Measurements from ENCODE around the gene ADCY1.

- TF ChIP-seq YY1 (IDR thresholded peaks at IDR 0.05; ENCODE audit: insufficient read depth, insufficient read length) (no peak), SUZ12 (IDR thresholded peaks at IDR 0.05; ENCODE audit: extremely low read depth, insufficient read depth, insufficient read length) (no peak)
Measured at GRCh38 chr7:45699726-45700390, 125.7 kb downstream of the ADCY1 start.

All from NT2/D1 (cell line).